Measurements from ENCODE around the gene MACROD2.

- no peak for TF ChIP-seq POLR2A (IDR thresholded peaks at IDR 0.05)
- TF ChIP-seq CTCF (IDR thresholded peaks at IDR 0.05): no peak
Measured at GRCh38 chr20:15546525-15547023, 1551.3 kb downstream of the MACROD2 start.
